ENCODE data around the gene SLC39A10.

- TF ChIP-seq, protein P1, sequence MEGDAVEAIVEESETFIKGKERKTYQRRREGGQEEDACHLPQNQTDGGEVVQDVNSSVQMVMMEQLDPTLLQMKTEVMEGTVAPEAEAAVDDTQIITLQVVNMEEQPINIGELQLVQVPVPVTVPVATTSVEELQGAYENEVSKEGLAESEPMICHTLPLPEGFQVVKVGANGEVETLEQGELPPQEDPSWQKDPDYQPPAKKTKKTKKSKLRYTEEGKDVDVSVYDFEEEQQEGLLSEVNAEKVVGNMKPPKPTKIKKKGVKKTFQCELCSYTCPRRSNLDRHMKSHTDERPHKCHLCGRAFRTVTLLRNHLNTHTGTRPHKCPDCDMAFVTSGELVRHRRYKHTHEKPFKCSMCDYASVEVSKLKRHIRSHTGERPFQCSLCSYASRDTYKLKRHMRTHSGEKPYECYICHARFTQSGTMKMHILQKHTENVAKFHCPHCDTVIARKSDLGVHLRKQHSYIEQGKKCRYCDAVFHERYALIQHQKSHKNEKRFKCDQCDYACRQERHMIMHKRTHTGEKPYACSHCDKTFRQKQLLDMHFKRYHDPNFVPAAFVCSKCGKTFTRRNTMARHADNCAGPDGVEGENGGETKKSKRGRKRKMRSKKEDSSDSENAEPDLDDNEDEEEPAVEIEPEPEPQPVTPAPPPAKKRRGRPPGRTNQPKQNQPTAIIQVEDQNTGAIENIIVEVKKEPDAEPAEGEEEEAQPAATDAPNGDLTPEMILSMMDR (IDR thresholded peaks at IDR 0.05), result no peak
- no peak for TF ChIP-seq POLR2A (IDR thresholded peaks at IDR 0.05)
Observed at GRCh38 chr2:195670191-195670590, 13.2 kb downstream of the SLC39A10 start.

Data from ovary (tissue), 3 donors.